ENCODE measurements around the gene USP38.

USP38 gene

DNA sequence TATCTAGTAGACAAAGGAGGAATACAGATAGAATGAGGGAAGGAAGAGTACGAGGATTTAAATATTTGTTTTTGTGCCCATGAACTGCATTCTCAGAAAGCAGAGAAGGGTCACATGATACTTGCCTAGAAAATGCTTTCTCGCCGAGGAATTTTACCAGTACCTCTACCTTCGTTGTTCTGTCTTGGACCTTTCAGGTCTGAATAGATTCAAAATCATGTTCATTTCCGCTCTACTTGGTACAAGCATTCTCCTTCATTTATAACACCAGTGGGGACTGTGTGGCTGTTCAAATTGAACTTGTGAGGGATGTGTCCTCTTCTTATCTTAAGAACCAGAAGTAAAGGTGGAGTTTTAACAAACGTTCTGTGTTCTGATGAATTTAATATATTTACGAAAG, 1.9 kb downstream of the USP38 start:
- Histone ChIP-seq H3K9ac (ENCODE audit: low read length) (no peak overlapping the region), H3K36me3 (ENCODE audit: control insufficient read depth in 1 of 2, insufficient read depth in 2 of 2, low read length in 2 of 2) (no peaks in the 10 kb centered on the region), H3K27ac (ENCODE audit: low read depth, low read length) (no peak overlapping the region), H3K4me3 (ENCODE audit: low read depth, low read length) (no peak overlapping the region), H2AFZ (ENCODE audit: insufficient read depth, low read length, poor library complexity) (no peak overlapping the region), H2BK12ac (ENCODE audit: low read length) (no peak overlapping the region), H3K14ac (ENCODE audit: low read length) (no peak overlapping the region), H3K23ac (ENCODE audit: low read length) (no peak overlapping the region), H3K27me3 (ENCODE audit: insufficient read depth, low read length) (no peaks in the 10 kb centered on the region), H4K12ac (ENCODE audit: low read depth, low read length) (no peak overlapping the region), H3K4ac (ENCODE audit: low read depth, low read length) (no peak overlapping the region), H3K79me1 (ENCODE audit: low read length) (peaks cover 11% of the 10 kb centered on the region), H3K9me3 (ENCODE audit: insufficient read depth, low read depth, low read length) (peaks cover 1% of the 10 kb centered on the region), H3K4me1 (ENCODE audit: control insufficient read depth in 1 of 2, insufficient read depth in 2 of 2, low read length in 2 of 2) (no peaks in the 10 kb centered on the region), H2BK5ac (ENCODE audit: low read depth, low read length, poor library complexity) (no peak overlapping the region), H4K8ac (ENCODE audit: low read depth, low read length) (no peak overlapping the region), H4K91ac (ENCODE audit: low read depth, low read length) (no peak overlapping the region), H3K4me2 (ENCODE audit: low read length) (peak overlapping the region; percentile 90), H2BK120ac (ENCODE audit: insufficient read depth, low read length, poor library complexity) (no peak overlapping the region), H3K18ac (ENCODE audit: low read length) (no peak overlapping the region), H3K79me2 (ENCODE audit: control insufficient read depth, insufficient read depth, low read length, poor library complexity) (peaks cover 9% of the 10 kb centered on the region), H2AK5ac (ENCODE audit: low read length) (no peak overlapping the region)
- WGBS (ENCODE audit: extremely low coverage, insufficient coverage, insufficient read length): no CpG with 5 or more reads among the region's 7 CpGs
- DNase-seq: no peak

DNA sequence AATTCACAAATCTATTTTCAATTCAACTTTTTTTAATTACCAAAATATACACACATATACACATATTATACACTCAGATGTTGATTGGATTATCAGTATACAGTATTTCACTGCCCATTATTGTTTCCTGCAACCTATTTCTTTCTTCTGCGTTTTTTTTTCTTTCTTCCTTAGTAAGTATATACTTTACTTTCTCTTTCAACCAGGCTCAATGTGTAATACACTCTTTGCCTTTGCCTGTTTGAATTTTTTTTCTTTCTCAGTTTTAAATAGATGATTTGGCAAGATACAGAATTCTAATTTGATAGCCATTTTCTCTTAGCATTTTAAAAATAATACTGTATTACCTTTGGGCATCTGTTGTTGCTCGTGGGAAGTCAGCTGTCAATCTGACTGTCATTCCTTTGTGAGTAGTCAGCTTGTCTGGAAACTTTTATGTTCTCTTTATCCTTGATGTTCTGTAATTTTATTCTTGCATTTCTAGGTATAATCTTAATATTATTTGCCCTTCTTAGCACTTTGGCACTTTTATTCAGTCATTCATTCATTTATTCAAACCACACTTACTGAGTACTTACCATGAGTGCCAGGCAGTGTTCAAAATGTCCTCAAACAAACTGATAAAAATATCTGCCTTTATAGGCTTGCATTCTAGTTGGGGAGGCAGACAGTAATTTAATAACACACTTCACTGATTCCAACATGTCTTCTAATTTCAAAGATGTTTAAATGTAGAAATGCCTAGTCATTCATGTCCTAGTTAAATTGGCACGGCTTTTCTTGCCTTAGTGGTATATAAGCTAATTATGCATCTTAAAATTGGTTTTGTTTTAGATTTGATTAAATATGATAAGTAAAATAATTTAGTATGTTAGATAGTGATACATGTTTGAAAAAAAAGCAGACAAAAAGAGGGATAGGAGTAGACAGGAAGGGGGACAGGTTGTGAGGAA, 3.7 kb downstream of the USP38 start:
- Histone ChIP-seq H3K18ac (ENCODE audit: low read length) (no peak overlapping the region), H3K79me2 (ENCODE audit: control insufficient read depth, insufficient read depth, low read length, poor library complexity) (peaks cover 9% of the 10 kb centered on the region), H2BK120ac (ENCODE audit: insufficient read depth, low read length, poor library complexity) (no peak overlapping the region), H4K12ac (ENCODE audit: low read depth, low read length) (no peak overlapping the region), H3K4ac (ENCODE audit: low read depth, low read length) (no peak overlapping the region), H3K27me3 (ENCODE audit: insufficient read depth, low read length) (no peaks in the 10 kb centered on the region), H3K23ac (ENCODE audit: low read length) (no peak overlapping the region), H3K79me1 (ENCODE audit: low read length) (peaks cover 11% of the 10 kb centered on the region), H2BK12ac (ENCODE audit: low read length) (no peak overlapping the region), H3K14ac (ENCODE audit: low read length) (no peak overlapping the region), H3K4me2 (ENCODE audit: low read length) (no peak overlapping the region), H2AFZ (ENCODE audit: insufficient read depth, low read length, poor library complexity) (no peak overlapping the region), H2AK5ac (ENCODE audit: low read length) (no peak overlapping the region), H3K9ac (ENCODE audit: low read length) (no peak overlapping the region), H3K9me3 (ENCODE audit: insufficient read depth, low read depth, low read length) (peaks cover 1% of the 10 kb centered on the region), H3K4me3 (ENCODE audit: low read depth, low read length) (no peak overlapping the region), H4K91ac (ENCODE audit: low read depth, low read length) (no peak overlapping the region), H3K36me3 (ENCODE audit: control insufficient read depth in 1 of 2, insufficient read depth in 2 of 2, low read length in 2 of 2) (peaks cover 2% of the 10 kb centered on the region in 2 experiments), H3K4me1 (ENCODE audit: control insufficient read depth in 1 of 2, insufficient read depth in 2 of 2, low read length in 2 of 2) (no peaks in the 10 kb centered on the region), H2BK5ac (ENCODE audit: low read depth, low read length, poor library complexity) (no peak overlapping the region), H4K8ac (ENCODE audit: low read depth, low read length) (no peak overlapping the region), H3K27ac (ENCODE audit: low read depth, low read length) (no peak overlapping the region)
- DNase-seq: no peak
- no CpG with 5 or more reads among the region's 3 CpGs for WGBS (ENCODE audit: extremely low coverage, insufficient coverage, insufficient read length)

DNA sequence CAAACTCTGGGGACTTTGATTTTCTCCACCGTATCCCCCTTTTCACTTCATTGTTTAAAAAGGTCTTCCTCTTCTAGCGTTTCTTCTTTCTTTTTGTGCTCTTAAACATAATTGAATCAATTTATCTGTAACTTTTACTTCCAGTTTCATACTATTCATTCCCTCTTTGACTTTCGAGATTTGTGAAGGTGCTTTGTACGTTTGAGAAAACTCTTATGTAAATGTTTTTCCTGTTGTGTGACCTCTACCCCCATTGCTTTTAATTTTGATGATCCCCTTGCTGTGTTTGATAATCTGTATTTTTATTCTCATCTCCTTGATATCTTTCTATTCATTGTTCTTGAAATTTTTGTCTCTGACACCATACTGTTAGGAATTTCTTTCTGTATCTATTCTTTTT, 4.8 kb downstream of the USP38 start:
- Histone ChIP-seq H3K36me3 (ENCODE audit: control insufficient read depth in 1 of 2, insufficient read depth in 2 of 2, low read length in 2 of 2) (peaks cover 6% of the 10 kb centered on the region in 2 experiments), H3K4me1 (ENCODE audit: control insufficient read depth in 1 of 2, insufficient read depth in 2 of 2, low read length in 2 of 2) (no peaks in the 10 kb centered on the region), H2BK12ac (ENCODE audit: low read length) (no peak overlapping the region), H3K23ac (ENCODE audit: low read length) (no peak overlapping the region), H4K91ac (ENCODE audit: low read depth, low read length) (no peak overlapping the region), H3K27me3 (ENCODE audit: insufficient read depth, low read length) (no peaks in the 10 kb centered on the region), H2BK5ac (ENCODE audit: low read depth, low read length, poor library complexity) (no peak overlapping the region), H4K12ac (ENCODE audit: low read depth, low read length) (no peak overlapping the region), H3K4me2 (ENCODE audit: low read length) (no peak overlapping the region), H2AK5ac (ENCODE audit: low read length) (no peak overlapping the region), H3K18ac (ENCODE audit: low read length) (no peak overlapping the region), H3K27ac (ENCODE audit: low read depth, low read length) (no peak overlapping the region), H3K4me3 (ENCODE audit: low read depth, low read length) (no peak overlapping the region), H3K79me1 (ENCODE audit: low read length) (peaks cover 7% of the 10 kb centered on the region), H2BK120ac (ENCODE audit: insufficient read depth, low read length, poor library complexity) (no peak overlapping the region), H3K4ac (ENCODE audit: low read depth, low read length) (no peak overlapping the region), H3K14ac (ENCODE audit: low read length) (no peak overlapping the region), H4K8ac (ENCODE audit: low read depth, low read length) (no peak overlapping the region), H3K9me3 (ENCODE audit: insufficient read depth, low read depth, low read length) (peaks cover 1% of the 10 kb centered on the region), H3K79me2 (ENCODE audit: control insufficient read depth, insufficient read depth, low read length, poor library complexity) (peaks cover 9% of the 10 kb centered on the region), H2AFZ (ENCODE audit: insufficient read depth, low read length, poor library complexity) (no peak overlapping the region), H3K9ac (ENCODE audit: low read length) (no peak overlapping the region)
- no peak for DNase-seq
- WGBS (ENCODE audit: extremely low coverage, insufficient coverage, insufficient read length): no CpG with 5 or more reads among the region's 4 CpGs

DNA sequence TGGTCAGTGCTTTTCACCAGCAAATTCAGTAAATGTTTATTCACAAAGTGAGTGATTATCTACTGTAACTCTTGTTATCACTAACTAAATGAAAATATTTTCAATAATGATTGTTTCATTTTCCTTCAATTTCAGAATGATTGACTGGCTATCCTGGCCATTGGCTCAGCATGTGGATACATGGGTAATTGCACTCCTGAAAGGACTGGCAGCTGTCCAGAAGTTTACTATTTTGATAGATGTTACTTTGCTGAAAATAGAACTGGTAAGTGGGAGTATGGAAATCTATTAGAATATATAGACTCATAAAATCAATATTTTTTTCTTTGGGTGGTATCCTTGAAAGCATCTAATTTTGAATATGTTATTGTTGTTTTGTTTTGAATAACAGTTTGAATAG, 10.9 kb downstream of the USP38 start:
- Histone ChIP-seq H3K4ac (ENCODE audit: low read depth, low read length) (no peak overlapping the region), H3K27ac (ENCODE audit: low read depth, low read length) (no peak overlapping the region), H2BK12ac (ENCODE audit: low read length) (no peak overlapping the region), H3K4me1 (ENCODE audit: control insufficient read depth in 1 of 2, insufficient read depth in 2 of 2, low read length in 2 of 2) (no peaks in the 10 kb centered on the region), H4K12ac (ENCODE audit: low read depth, low read length) (no peak overlapping the region), H3K14ac (ENCODE audit: low read length) (no peak overlapping the region), H3K4me2 (ENCODE audit: low read length) (no peak overlapping the region), H2AK5ac (ENCODE audit: low read length) (no peak overlapping the region), H3K18ac (ENCODE audit: low read length) (no peak overlapping the region), H3K27me3 (ENCODE audit: insufficient read depth, low read length) (no peaks in the 10 kb centered on the region), H3K79me1 (ENCODE audit: low read length) (no peaks in the 10 kb centered on the region), H2BK120ac (ENCODE audit: insufficient read depth, low read length, poor library complexity) (no peak overlapping the region), H3K9me3 (ENCODE audit: insufficient read depth, low read depth, low read length) (no peaks in the 10 kb centered on the region), H4K8ac (ENCODE audit: low read depth, low read length) (no peak overlapping the region), H3K23ac (ENCODE audit: low read length) (no peak overlapping the region), H3K36me3 (ENCODE audit: control insufficient read depth in 1 of 2, insufficient read depth in 2 of 2, low read length in 2 of 2) (peaks cover 9 to 18% of the 10 kb centered on the region in 2 experiments), H4K91ac (ENCODE audit: low read depth, low read length) (no peak overlapping the region), H3K4me3 (ENCODE audit: low read depth, low read length) (no peak overlapping the region), H3K79me2 (ENCODE audit: control insufficient read depth, insufficient read depth, low read length, poor library complexity) (no peaks in the 10 kb centered on the region), H2BK5ac (ENCODE audit: low read depth, low read length, poor library complexity) (no peak overlapping the region), H3K9ac (ENCODE audit: low read length) (no peak overlapping the region), H2AFZ (ENCODE audit: insufficient read depth, low read length, poor library complexity) (no peak overlapping the region)
- no peak for DNase-seq
